Fibroblast of lung (primary cell): ENCODE measurements around the gene KLK13. TPM values are rescaled to one million over a fixed set of nuclear protein-coding genes. Genes with fewer than 3 reads are reported as not detected.

Experiments
- DNase-seq, 2 donors: peaks; one replicate each; pipeline versions ENCODE4 v3.0.0 to v3.0.0-alpha.2; 2010; ENCODE audit warnings: low read depth in 2 of 2
- H2AFZ ChIP-seq: 2 replicates; pipeline ENCODE4 v1.5.1; 2012; ENCODE audit warnings: low read length, control low read depth, inconsistent platforms
- H3K27ac ChIP-seq: 2 replicates; pipeline ENCODE4 v1.5.1; 2011; ENCODE audit warnings: low read length, control low read depth; ENCODE audit not compliant: insufficient read depth
- H3K27me3 ChIP-seq: 2 replicates; pipeline ENCODE4 v1.5.1; 2011; ENCODE audit warnings: mild to moderate bottlenecking, low read length; ENCODE audit not compliant: control insufficient read depth, insufficient read depth
- H3K36me3 ChIP-seq: 2 replicates; pipeline ENCODE4 v1.5.1; 2011; ENCODE audit warnings: low read length; ENCODE audit not compliant: control insufficient read depth, insufficient read depth
- H3K4me1 ChIP-seq: 2 replicates; pipeline ENCODE4 v1.5.1; 2011; ENCODE audit warnings: low read length; ENCODE audit not compliant: control insufficient read depth, insufficient read depth; ENCODE audit errors: extremely low read depth
- H3K4me2 ChIP-seq: 2 replicates; pipeline ENCODE4 v1.5.1; 2011; ENCODE audit warnings: low read length, control low read depth; ENCODE audit not compliant: insufficient read depth; ENCODE audit errors: extremely low read depth
- H3K4me3 ChIP-seq, 4 experiments: fragments of 200-600 bp in 1 of 4; sonication (generic) in 1 of 4; replicated peaks in 1 of 4; 2 replicates each; pipeline ENCODE4 v1.5.1; 2011 to 2016; ENCODE audit warnings: low read length in 4 of 4, low read depth in 3 of 4, mild to moderate bottlenecking in 3 of 4, control low read depth in 2 of 4, inconsistent platforms in 1 of 4, mixed read lengths in 1 of 4; ENCODE audit not compliant: insufficient read depth in 1 of 4; ENCODE audit errors: control extremely low read depth in 1 of 4
- H3K79me2 ChIP-seq: 2 replicates; pipeline ENCODE4 v1.5.1; 2012; ENCODE audit warnings: mild to moderate bottlenecking, low read length, inconsistent platforms; ENCODE audit not compliant: control insufficient read depth, insufficient read depth
- H3K9ac ChIP-seq: 2 replicates; pipeline ENCODE4 v1.5.1; 2011; ENCODE audit warnings: mild to moderate bottlenecking, low read length, control low read depth; ENCODE audit not compliant: insufficient read depth
- H3K9me3 ChIP-seq: 2 replicates; pipeline ENCODE4 v1.5.1; 2012; ENCODE audit warnings: low read depth, low read length; ENCODE audit not compliant: control insufficient read depth, insufficient read depth
- H4K20me1 ChIP-seq: 2 replicates; pipeline ENCODE4 v1.5.1; 2011; ENCODE audit warnings: low read length; ENCODE audit not compliant: control insufficient read depth, insufficient read depth; ENCODE audit errors: extremely low read depth
- EZH2 ChIP-seq: IDR thresholded peaks from 2 replicates; pipeline ENCODE4 v1.5.1; 2012; ENCODE audit warnings: low read length, control low read depth, mild to moderate bottlenecking; ENCODE audit errors: missing control alignments
- polyA plus RNA-seq, 2 donors: library from polyadenylated mRNA; depleted of rRNA in 1 of 2; stranded (reverse) in 1 of 2; unstranded in 1 of 2; fragments of >200 nt; gene quantifications; 2 replicates each; pipeline ENCODE4 v1.2.1, GENCODE V29; 2011 to 2012; ENCODE audit warnings: missing spikeins in 1 of 2
- total RNA-seq: library from RNA; depleted of rRNA; stranded (reverse); fragments of >200 nt; gene quantifications from 2 replicates; pipeline ENCODE4 v1.2.1, GENCODE V29; 2014
- TF ChIP-seq, protein P1 (sequence below), 2 donors: IDR thresholded peaks in 1 of 2; conservative IDR thresholded peaks in 1 of 2; 1 replicate in 1 of 2; 2 replicates in 1 of 2; pipeline ENCODE4 v1.5.1; 2011 to 2012; ENCODE audit warnings: low read length in 2 of 2, control low read depth in 1 of 2, inconsistent platforms in 1 of 2, low read depth in 1 of 2, mild to moderate bottlenecking in 1 of 2

Gene KLK13
- total and polyA plus RNA-seq, 2 donors (not counting 1 experiment from before 2014, with no cell fraction given): not detected

- no peak for TF ChIP-seq EZH2
- TF ChIP-seq, protein P1, sequence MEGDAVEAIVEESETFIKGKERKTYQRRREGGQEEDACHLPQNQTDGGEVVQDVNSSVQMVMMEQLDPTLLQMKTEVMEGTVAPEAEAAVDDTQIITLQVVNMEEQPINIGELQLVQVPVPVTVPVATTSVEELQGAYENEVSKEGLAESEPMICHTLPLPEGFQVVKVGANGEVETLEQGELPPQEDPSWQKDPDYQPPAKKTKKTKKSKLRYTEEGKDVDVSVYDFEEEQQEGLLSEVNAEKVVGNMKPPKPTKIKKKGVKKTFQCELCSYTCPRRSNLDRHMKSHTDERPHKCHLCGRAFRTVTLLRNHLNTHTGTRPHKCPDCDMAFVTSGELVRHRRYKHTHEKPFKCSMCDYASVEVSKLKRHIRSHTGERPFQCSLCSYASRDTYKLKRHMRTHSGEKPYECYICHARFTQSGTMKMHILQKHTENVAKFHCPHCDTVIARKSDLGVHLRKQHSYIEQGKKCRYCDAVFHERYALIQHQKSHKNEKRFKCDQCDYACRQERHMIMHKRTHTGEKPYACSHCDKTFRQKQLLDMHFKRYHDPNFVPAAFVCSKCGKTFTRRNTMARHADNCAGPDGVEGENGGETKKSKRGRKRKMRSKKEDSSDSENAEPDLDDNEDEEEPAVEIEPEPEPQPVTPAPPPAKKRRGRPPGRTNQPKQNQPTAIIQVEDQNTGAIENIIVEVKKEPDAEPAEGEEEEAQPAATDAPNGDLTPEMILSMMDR (conservative IDR thresholded peaks at IDR 0.05 in 1 of 2, IDR thresholded peaks at IDR 0.05 in 1 of 2; ENCODE audit: low read depth in 1 of 2, low read length in 2 of 2): peak; percentile 13 to 31
- Histone ChIP-seq H3K4me3 (no peak overlapping the region), H3K9ac (no peak overlapping the region), H3K9me3 (no peaks in the 10 kb centered on the region), H3K4me1 (no peaks in the 10 kb centered on the region), H2AFZ (no peak overlapping the region), H3K27me3 (no peaks in the 10 kb centered on the region), H3K79me2 (no peaks in the 10 kb centered on the region), H3K27ac (no peak overlapping the region), H3K4me2 (no peak overlapping the region), H4K20me1 (no peaks in the 10 kb centered on the region), H3K36me3 (no peaks in the 10 kb centered on the region)
- no peak for DNase-seq
Measured at GRCh38 chr19:51096473-51097165, 31.7 kb upstream of the KLK13 start.

DNA sequence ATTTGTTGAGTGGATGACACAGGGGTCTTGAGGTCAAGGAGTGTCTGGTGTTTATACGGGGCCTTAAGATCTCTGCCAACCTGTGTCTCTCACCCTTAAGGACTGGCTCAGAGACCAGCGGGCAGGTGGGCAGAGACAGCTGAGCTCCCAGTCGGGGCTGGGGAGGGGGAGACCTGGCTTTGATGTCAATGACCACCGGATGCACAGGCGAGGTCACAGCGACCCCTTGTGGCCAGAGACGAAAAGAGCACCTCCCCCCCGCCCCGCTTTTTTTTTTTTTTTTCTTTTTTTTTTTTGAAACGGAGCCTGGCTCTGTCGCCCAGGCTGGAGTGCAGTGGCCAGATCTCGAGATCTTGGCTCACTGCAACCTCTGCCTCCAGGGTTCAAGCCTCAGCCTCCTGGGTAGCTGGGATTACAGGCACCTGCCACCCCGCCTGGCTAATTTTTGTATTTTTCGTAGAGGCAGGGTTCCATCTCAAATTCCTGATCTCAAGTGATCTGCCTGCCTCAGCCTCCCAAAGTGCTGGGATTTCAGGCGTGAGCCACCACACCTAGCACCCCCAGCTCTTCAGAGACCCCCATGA lies 29.9 kb upstream of the KLK13 start:
- Histone ChIP-seq H3K36me3 (no peaks in the 10 kb centered on the region), H3K27me3 (no peaks in the 10 kb centered on the region), H3K9ac (no peak overlapping the region), H3K9me3 (no peaks in the 10 kb centered on the region), H3K4me2 (no peak overlapping the region), H3K27ac (no peak overlapping the region), H2AFZ (no peak overlapping the region), H3K4me1 (no peaks in the 10 kb centered on the region), H4K20me1 (no peaks in the 10 kb centered on the region), H3K4me3 (no peak overlapping the region), H3K79me2 (no peaks in the 10 kb centered on the region)
- TF ChIP-seq EZH2: no peak
- TF ChIP-seq, protein P1 (conservative IDR thresholded peaks at IDR 0.05 in 1 of 2, IDR thresholded peaks at IDR 0.05 in 1 of 2; ENCODE audit: low read depth in 1 of 2, low read length in 2 of 2): peak; percentile 35 to 59
- no peak for DNase-seq

GRCh38 chr19:51093510-51094345 lies 28.8 kb upstream of the KLK13 start:
- H3K4me2 ChIP-seq: no peak overlapping the region
- H2AFZ ChIP-seq: no peak overlapping the region
- no peak overlapping the region for H3K27ac ChIP-seq
- H3K4me3 ChIP-seq: no peak overlapping the region
- DNase-seq: no peak
- no peaks in the 10 kb centered on the region for H3K9me3 ChIP-seq
- no peaks in the 10 kb centered on the region for H3K79me2 ChIP-seq
- H4K20me1 ChIP-seq: no peaks in the 10 kb centered on the region
- H3K27me3 ChIP-seq: no peaks in the 10 kb centered on the region
- no peaks in the 10 kb centered on the region for H3K36me3 ChIP-seq
- no peaks in the 10 kb centered on the region for H3K4me1 ChIP-seq
- H3K9ac ChIP-seq: no peak overlapping the region
- TF ChIP-seq EZH2: no peak
- TF ChIP-seq, protein P1 (conservative IDR thresholded peaks at IDR 0.05 in 1 of 2, IDR thresholded peaks at IDR 0.05 in 1 of 2; ENCODE audit: low read depth in 1 of 2, low read length in 2 of 2): no peak
